ENCODE results near the gene SDCBP2. TPM values are rescaled to one million over a fixed set of nuclear protein-coding genes. Genes with fewer than 3 reads are reported as not detected.
A peak's percentile ranks its signal among the peaks of the same experiment; 100 is the strongest.

Gene SDCBP2
- total and polyA plus RNA-seq, 2 donors from 2014 or later, result 10.3 to 18.3 TPM

GRCh38 chr20:1334761-1335160, 5.8 kb upstream of the SDCBP2 start:
- DNase-seq, result no peak
- H3K4me1 ChIP-seq (ENCODE audit: control insufficient read depth in 2 of 3, insufficient read depth in 2 of 3, low read depth in 1 of 3, low read length in 3 of 3), result peaks cover 0 to 26% (median 18%) of the 10 kb centered on the region in 3 donors
- intact Hi-C loops (cut with DNase I), result no loop called here
- FAIRE-seq, result no peak
- H3K27ac ChIP-seq (ENCODE audit: low read depth in 2 of 2, low read length in 2 of 2), result no peak overlapping the region
- H3K4me3 ChIP-seq (ENCODE audit: low read length in 3 of 3), result no peak overlapping the region
- H3K27me3 ChIP-seq (ENCODE audit: control insufficient read depth, insufficient read depth, low read length), result no peaks in the 10 kb centered on the region
- TF ChIP-seq, protein P1, sequence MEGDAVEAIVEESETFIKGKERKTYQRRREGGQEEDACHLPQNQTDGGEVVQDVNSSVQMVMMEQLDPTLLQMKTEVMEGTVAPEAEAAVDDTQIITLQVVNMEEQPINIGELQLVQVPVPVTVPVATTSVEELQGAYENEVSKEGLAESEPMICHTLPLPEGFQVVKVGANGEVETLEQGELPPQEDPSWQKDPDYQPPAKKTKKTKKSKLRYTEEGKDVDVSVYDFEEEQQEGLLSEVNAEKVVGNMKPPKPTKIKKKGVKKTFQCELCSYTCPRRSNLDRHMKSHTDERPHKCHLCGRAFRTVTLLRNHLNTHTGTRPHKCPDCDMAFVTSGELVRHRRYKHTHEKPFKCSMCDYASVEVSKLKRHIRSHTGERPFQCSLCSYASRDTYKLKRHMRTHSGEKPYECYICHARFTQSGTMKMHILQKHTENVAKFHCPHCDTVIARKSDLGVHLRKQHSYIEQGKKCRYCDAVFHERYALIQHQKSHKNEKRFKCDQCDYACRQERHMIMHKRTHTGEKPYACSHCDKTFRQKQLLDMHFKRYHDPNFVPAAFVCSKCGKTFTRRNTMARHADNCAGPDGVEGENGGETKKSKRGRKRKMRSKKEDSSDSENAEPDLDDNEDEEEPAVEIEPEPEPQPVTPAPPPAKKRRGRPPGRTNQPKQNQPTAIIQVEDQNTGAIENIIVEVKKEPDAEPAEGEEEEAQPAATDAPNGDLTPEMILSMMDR (IDR thresholded peaks at IDR 0.05; ENCODE audit: borderline replicate concordance, extremely low read depth, insufficient read depth), result no peak
- no peak overlapping the region for H3K9ac ChIP-seq (ENCODE audit: low read length in 3 of 3)
- H3K9me3 ChIP-seq (ENCODE audit: control insufficient read depth in 2 of 3, insufficient read depth in 1 of 3, low read length in 3 of 3), result no peaks in the 10 kb centered on the region
- no peaks in the 10 kb centered on the region for H3K36me3 ChIP-seq (ENCODE audit: control insufficient read depth in 2 of 3, insufficient read depth in 3 of 3, low read length in 3 of 3)

- DNase-seq, result no peak
- TF ChIP-seq, protein P1 (IDR thresholded peaks at IDR 0.05; ENCODE audit: borderline replicate concordance, extremely low read depth, insufficient read depth), result no peak
- no peak overlapping the region for H3K9ac ChIP-seq (ENCODE audit: low read length in 3 of 3)
- no peaks in the 10 kb centered on the region for H3K27me3 ChIP-seq (ENCODE audit: control insufficient read depth, insufficient read depth, low read length)
- H3K9me3 ChIP-seq (ENCODE audit: control insufficient read depth in 2 of 3, insufficient read depth in 1 of 3, low read length in 3 of 3), result no peaks in the 10 kb centered on the region
- peaks cover 0 to 30% (median 21%) of the 10 kb centered on the region in 3 donors for H3K4me1 ChIP-seq (ENCODE audit: control insufficient read depth in 2 of 3, insufficient read depth in 2 of 3, low read depth in 1 of 3, low read length in 3 of 3)
- no peak overlapping the region for H3K4me3 ChIP-seq (ENCODE audit: low read length in 3 of 3)
- H3K36me3 ChIP-seq (ENCODE audit: control insufficient read depth in 2 of 3, insufficient read depth in 3 of 3, low read length in 3 of 3), result no peaks in the 10 kb centered on the region
- H3K27ac ChIP-seq (ENCODE audit: low read depth in 2 of 2, low read length in 2 of 2), result no peak overlapping the region
- intact Hi-C loops (cut with DNase I), result no loop called here
- no peak for FAIRE-seq
These were observed 5.4 kb upstream of the SDCBP2 start for GRCh38 chr20:1334370-1334731.

DNA sequence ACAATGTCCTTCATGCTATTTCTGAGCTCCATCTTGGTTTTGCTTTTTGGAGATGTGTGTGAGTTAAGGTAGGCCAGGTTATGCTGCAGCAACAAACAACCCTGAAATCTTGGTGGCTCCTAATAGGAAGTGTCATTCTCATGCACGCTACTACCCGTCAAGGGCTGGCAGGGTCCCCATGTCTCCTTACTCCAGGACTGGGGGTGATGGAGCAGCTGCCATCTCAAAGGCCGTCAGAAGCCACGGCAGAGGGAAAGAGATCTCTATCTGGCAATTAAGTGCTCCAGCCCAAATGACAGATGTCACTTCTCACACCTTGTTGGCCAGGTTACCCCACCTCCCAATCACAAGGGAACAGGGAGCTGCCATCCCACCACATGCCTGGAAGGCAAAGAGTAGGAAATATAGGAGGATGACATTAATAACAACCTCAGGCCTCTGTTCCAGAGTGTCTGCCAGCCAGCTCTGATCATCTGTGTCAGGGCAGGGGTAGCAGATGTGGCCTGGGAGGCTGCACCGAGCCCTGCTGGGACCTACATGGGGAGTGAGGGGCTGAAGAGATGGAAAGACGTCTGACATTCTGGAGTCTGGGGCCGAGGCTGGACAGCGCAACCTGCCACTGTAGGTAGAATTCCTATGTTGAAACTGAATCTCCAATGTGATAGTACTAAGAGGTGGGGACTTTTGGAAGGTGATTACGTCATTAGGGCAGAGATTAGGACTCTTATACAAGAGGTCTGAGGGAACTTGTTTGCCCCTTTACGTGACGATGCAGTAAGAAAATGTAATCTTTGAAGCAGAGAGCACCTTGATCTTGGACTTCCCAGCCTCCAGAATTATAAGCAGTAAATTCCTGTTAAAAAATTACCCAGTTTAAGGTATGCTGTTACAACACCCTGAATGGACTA, 4.8 kb upstream of the SDCBP2 start:
- H3K9me3 ChIP-seq (ENCODE audit: control insufficient read depth in 2 of 3, insufficient read depth in 1 of 3, low read length in 3 of 3), result no peaks in the 10 kb centered on the region
- TF ChIP-seq, protein P1 (IDR thresholded peaks at IDR 0.05; ENCODE audit: borderline replicate concordance, extremely low read depth, insufficient read depth), result no peak
- H3K27me3 ChIP-seq (ENCODE audit: control insufficient read depth, insufficient read depth, low read length), result no peaks in the 10 kb centered on the region
- no peak overlapping the region for H3K4me3 ChIP-seq (ENCODE audit: low read length in 3 of 3)
- H3K36me3 ChIP-seq (ENCODE audit: control insufficient read depth in 2 of 3, insufficient read depth in 3 of 3, low read length in 3 of 3), result no peaks in the 10 kb centered on the region
- intact Hi-C loops (cut with DNase I), result no loop called here
- FAIRE-seq (no peak), DNase-seq (peak in 1 of 5 donors; percentile 14)
- H3K4me1 ChIP-seq (ENCODE audit: control insufficient read depth in 2 of 3, insufficient read depth in 2 of 3, low read depth in 1 of 3, low read length in 3 of 3), result peaks cover 0 to 36% (median 27%) of the 10 kb centered on the region in 3 donors
- H3K27ac ChIP-seq (ENCODE audit: low read depth in 2 of 2, low read length in 2 of 2), result no peak overlapping the region
- no peak overlapping the region for H3K9ac ChIP-seq (ENCODE audit: low read length in 3 of 3)

Data from kidney (tissue), 14 donors.